GM12873 (cell line): ENCODE measurements around the gene SLC44A5.

Experiments used
- TF ChIP-seq, protein P1 (sequence below): IDR thresholded peaks from 2 replicates; pipeline ENCODE4 v1.5.1; 2012; ENCODE audit warnings: low read depth, mild to moderate bottlenecking, moderate library complexity, low read length, control low read depth; ENCODE audit not compliant: insufficient read depth; ENCODE audit errors: missing control alignments

SLC44A5 gene

GRCh38 chr1:75531570-75531969 lies 79.3 kb downstream of the SLC44A5 start:
- TF ChIP-seq, protein P1, sequence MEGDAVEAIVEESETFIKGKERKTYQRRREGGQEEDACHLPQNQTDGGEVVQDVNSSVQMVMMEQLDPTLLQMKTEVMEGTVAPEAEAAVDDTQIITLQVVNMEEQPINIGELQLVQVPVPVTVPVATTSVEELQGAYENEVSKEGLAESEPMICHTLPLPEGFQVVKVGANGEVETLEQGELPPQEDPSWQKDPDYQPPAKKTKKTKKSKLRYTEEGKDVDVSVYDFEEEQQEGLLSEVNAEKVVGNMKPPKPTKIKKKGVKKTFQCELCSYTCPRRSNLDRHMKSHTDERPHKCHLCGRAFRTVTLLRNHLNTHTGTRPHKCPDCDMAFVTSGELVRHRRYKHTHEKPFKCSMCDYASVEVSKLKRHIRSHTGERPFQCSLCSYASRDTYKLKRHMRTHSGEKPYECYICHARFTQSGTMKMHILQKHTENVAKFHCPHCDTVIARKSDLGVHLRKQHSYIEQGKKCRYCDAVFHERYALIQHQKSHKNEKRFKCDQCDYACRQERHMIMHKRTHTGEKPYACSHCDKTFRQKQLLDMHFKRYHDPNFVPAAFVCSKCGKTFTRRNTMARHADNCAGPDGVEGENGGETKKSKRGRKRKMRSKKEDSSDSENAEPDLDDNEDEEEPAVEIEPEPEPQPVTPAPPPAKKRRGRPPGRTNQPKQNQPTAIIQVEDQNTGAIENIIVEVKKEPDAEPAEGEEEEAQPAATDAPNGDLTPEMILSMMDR: no peak

DNA sequence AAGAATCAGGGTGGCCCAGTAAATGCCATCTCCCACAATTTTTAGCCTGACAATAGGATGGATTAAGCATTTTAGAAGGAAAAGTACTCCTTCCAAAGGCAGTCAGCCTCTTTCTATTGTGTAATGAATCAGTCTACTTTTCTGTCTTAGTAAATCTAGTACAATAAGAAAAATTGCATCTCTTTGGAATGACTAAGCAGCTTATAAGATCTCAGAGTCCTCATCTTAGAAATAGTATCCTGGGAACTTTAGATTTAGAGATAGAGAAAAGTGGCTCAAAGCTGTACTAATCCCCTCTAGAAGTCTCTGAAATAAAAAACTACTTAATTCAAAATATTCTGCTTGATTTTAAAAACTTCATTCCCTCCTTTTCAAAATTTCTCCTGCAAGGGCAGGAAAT lies 81.4 kb downstream of the SLC44A5 start:
- TF ChIP-seq, protein P1: no peak

DNA sequence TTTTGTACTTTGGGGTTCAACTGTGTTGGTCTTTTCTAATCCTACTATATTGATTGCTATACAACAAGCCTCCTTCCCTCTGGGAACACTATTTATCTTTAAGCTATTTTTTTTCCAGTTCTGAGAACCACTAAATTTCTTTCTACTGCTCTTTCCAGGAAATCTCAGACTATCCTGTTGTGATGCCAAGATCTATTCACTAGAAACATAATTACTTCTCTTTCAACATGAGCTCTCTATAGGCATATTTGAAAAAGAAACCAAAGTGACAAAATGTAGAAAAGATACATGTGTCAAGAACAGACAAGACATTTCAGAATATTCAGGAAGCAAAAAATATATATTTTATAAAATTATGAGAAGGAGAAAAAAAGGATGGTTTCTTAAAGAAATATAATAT lies 82.9 kb downstream of the SLC44A5 start:
- TF ChIP-seq, protein P1: no peak

DNA sequence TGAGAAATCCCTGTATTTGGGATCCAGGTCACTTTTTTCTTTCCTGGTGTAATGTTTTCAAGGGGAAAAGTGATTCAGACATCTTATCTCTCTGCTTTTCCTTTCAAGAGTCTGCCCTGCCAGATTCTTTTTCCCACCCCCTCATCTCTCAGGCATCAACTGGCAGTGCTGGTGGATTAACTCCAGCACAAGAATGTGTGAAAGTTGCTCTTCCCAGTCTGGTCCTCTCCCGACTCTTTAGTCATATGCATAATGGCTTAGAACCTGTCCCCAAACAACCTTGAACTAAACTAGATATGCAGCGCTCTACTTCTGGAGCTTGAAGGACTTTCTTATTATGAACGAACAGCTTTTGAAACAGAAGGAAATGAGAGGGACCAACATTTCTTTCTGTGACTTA lies 88.5 kb downstream of the SLC44A5 start:
- TF ChIP-seq, protein P1: no peak

DNA sequence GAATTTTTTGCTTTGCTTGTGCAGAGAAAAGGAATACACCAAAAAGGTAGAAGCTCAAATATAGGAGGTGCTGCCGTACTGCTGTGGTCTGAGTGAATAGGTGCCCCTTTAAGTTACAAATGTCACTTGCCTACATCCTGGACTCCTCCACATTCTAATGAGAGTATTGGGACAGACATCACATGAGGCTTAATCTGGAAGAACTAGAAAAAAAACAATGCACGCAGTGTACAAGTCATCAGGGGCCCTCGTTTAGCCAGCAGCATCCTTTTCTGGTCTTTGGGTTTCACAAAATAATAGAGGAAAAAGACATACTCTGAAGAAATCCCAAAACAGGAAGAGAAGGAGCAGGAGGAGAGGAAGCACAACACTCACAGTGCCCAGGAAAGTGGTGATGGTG lies 89.3 kb downstream of the SLC44A5 start:
- TF ChIP-seq, protein P1: no peak

DNA sequence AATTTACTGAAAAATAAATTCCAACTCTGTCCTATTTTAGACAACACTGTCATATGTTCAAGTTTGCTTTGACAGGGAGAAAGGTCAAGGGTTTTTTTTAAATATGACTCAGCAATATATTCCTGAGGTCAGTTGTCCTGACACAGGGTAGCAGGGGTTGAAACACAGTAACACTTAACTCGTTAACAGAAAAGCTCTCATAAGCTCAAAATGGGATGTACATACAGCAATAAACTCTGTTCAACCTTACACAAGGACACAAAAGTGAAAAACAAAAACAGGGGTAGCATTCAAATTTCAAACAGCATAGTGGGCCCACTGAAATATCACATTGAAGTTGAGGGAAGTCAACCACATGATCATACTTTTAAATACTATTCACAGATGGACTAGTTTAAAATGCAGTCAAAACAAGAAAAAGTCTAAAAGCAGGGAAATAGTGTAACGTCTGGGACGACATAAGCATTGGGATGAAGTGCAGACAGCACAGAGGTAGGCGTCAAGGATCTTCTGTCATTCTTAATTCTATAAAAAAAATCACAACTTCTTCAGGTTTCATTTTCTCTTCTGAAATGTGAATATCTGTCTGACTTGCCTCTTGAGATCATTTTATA lies 89.9 kb downstream of the SLC44A5 start:
- TF ChIP-seq, protein P1: no peak

- TF ChIP-seq, protein P1: no peak
Measured at GRCh38 chr1:75519651-75520427, 91.1 kb downstream of the SLC44A5 start.
